ES-I3 (cell line): ENCODE results near the gene LRRC15.

Experiments used
- H3K36me3 ChIP-seq: 2 replicates; pipeline ENCODE4 v1.6.1; 2013; ENCODE audit warnings: mild to moderate bottlenecking, low read length, control low read depth, moderate library complexity; ENCODE audit not compliant: insufficient read depth
- H3K4me1 ChIP-seq: 2 replicates; pipeline ENCODE4 v1.6.1; 2013; ENCODE audit warnings: mild to moderate bottlenecking, control low read depth, low read length; ENCODE audit not compliant: insufficient read depth
- H3K9ac ChIP-seq: 2 replicates; pipeline ENCODE4 v1.6.1; 2013; ENCODE audit warnings: low read depth, mild to moderate bottlenecking, low read length, moderate library complexity
- H3K9me3 ChIP-seq: 2 replicates; pipeline ENCODE4 v1.6.1; 2013; ENCODE audit warnings: mild to moderate bottlenecking, low read length, moderate library complexity; ENCODE audit not compliant: control insufficient read depth, insufficient read depth

Gene LRRC15

GRCh38 chr3:194315965-194316361, 53.6 kb downstream of the LRRC15 start:
- H3K4me1 ChIP-seq = peaks cover 11% of the 10 kb centered on the region
- H3K9me3 ChIP-seq = peaks cover 17% of the 10 kb centered on the region; the same call in 1 of the 2 replicates
- no peaks in the 10 kb centered on the region for H3K36me3 ChIP-seq
- no peak overlapping the region for H3K9ac ChIP-seq

GRCh38 chr3:194315088-194315964, 54.2 kb downstream of the LRRC15 start:
- Histone ChIP-seq H3K9ac (peak overlapping the region; percentile 60), H3K36me3 (no peaks in the 10 kb centered on the region), H3K4me1 (peaks cover 11% of the 10 kb centered on the region), H3K9me3 (peaks cover 17% of the 10 kb centered on the region; the same call in 1 of the 2 replicates)

- peak overlapping the region; percentile 60; the same call in 1 of the 2 replicates for H3K9ac ChIP-seq
- no peaks in the 10 kb centered on the region for H3K36me3 ChIP-seq
- H3K9me3 ChIP-seq = peaks cover 13% of the 10 kb centered on the region; the same call in 1 of the 2 replicates
- H3K4me1 ChIP-seq = peaks cover 11% of the 10 kb centered on the region
Observed at GRCh38 chr3:194314388-194315068, 55.0 kb downstream of the LRRC15 start.

GRCh38 chr3:194313560-194314387, 55.8 kb downstream of the LRRC15 start:
- Histone ChIP-seq H3K9ac (no peak overlapping the region), H3K36me3 (no peaks in the 10 kb centered on the region), H3K9me3 (peaks cover 8% of the 10 kb centered on the region; the same call in 1 of the 2 replicates), H3K4me1 (peaks cover 15% of the 10 kb centered on the region)

- Histone ChIP-seq H3K4me1 (peaks cover 16% of the 10 kb centered on the region), H3K9me3 (no peaks in the 10 kb centered on the region), H3K9ac (no peak overlapping the region), H3K36me3 (no peaks in the 10 kb centered on the region)
Observed at GRCh38 chr3:194312743-194313281, 56.7 kb downstream of the LRRC15 start.

GRCh38 chr3:194312186-194312742, 57.3 kb downstream of the LRRC15 start:
- H3K36me3 ChIP-seq = no peaks in the 10 kb centered on the region
- peaks cover 16% of the 10 kb centered on the region for H3K4me1 ChIP-seq
- no peak overlapping the region for H3K9ac ChIP-seq
- H3K9me3 ChIP-seq = no peaks in the 10 kb centered on the region

- Histone ChIP-seq H3K36me3 (no peaks in the 10 kb centered on the region), H3K4me1 (peaks cover 21% of the 10 kb centered on the region), H3K9me3 (no peaks in the 10 kb centered on the region), H3K9ac (no peak overlapping the region)
Observed at GRCh38 chr3:194311000-194311399, 58.5 kb downstream of the LRRC15 start.

- no peaks in the 10 kb centered on the region for H3K9me3 ChIP-seq
- no peaks in the 10 kb centered on the region for H3K36me3 ChIP-seq
- H3K9ac ChIP-seq = no peak overlapping the region
- H3K4me1 ChIP-seq = peaks cover 28% of the 10 kb centered on the region
Observed at GRCh38 chr3:194310060-194310835, 59.3 kb downstream of the LRRC15 start.

- H3K9ac ChIP-seq = no peak overlapping the region
- H3K36me3 ChIP-seq = no peaks in the 10 kb centered on the region
Observed at GRCh38 chr3:194308601-194309449, 60.7 kb downstream of the LRRC15 start.

GRCh38 chr3:194307849-194308248, 61.7 kb downstream of the LRRC15 start:
- H3K9ac ChIP-seq = no peak overlapping the region
- H3K4me1 ChIP-seq = peaks cover 25% of the 10 kb centered on the region

More at GRCh38 chr3:194308601-194309449, 60.7 kb downstream of the LRRC15 start:
- Histone ChIP-seq H3K4me1 (peaks cover 26% of the 10 kb centered on the region), H3K9me3 (no peaks in the 10 kb centered on the region)

GRCh38 chr3:194306771-194307640, 62.5 kb downstream of the LRRC15 start:
- no peak overlapping the region for H3K9ac ChIP-seq
- no peaks in the 10 kb centered on the region for H3K36me3 ChIP-seq
- H3K9me3 ChIP-seq = no peaks in the 10 kb centered on the region
- H3K4me1 ChIP-seq = peaks cover 19% of the 10 kb centered on the region; the same call in 1 of the 2 replicates

More at GRCh38 chr3:194307849-194308248, 61.7 kb downstream of the LRRC15 start:
- Histone ChIP-seq H3K9me3 (no peaks in the 10 kb centered on the region), H3K36me3 (no peaks in the 10 kb centered on the region)
